GM23338 (cell line): Measurements from ENCODE around the gene IGSF11. TPM values are rescaled to one million over a fixed set of nuclear protein-coding genes. Genes with fewer than 3 reads are reported as not detected.

Experiments
- ATAC-seq: fragments of 200-7000 bp; cut with Tn5 transposase; 3 replicates; pipeline ENCODE4 v1.9.1; 2020
- DNase-seq: peaks from one replicate; pipeline ENCODE4 v3.0.0-alpha.2; 2015; ENCODE audit warnings: low spot score
- H2AFZ ChIP-seq: fragments of 200-600 bp; sonication (generic); 2 replicates; pipeline ENCODE4 v1.8.0; 2016; ENCODE audit warnings: antibody characterized with exemption, mild to moderate bottlenecking, moderate library complexity
- H3F3A ChIP-seq: fragments of 200-600 bp; sonication (generic); replicated peaks from 2 replicates; pipeline ENCODE4 v1.8.0; 2017; ENCODE audit warnings: antibody characterized with exemption, mixed run types, low read depth
- H3K27ac ChIP-seq: fragments of 200-600 bp; sonication (generic); 2 replicates; pipeline ENCODE4 v1.6.1; 2016; ENCODE audit warnings: low read depth
- H3K27me3 ChIP-seq: fragments of 200-600 bp; sonication (generic); 2 replicates; pipeline ENCODE4 v1.8.0; 2016; ENCODE audit warnings: mild to moderate bottlenecking, mixed run types, moderate library complexity; ENCODE audit not compliant: insufficient read depth
- H3K36me3 ChIP-seq: fragments of 200-600 bp; sonication (generic); 2 replicates; pipeline ENCODE4 v1.8.0; 2016; ENCODE audit warnings: mild to moderate bottlenecking; ENCODE audit not compliant: insufficient read depth
- H3K4me1 ChIP-seq: fragments of 200-600 bp; sonication (generic); 2 replicates; pipeline ENCODE4 v1.8.0; 2016; ENCODE audit warnings: mild to moderate bottlenecking, moderate library complexity; ENCODE audit not compliant: insufficient read depth
- H3K4me2 ChIP-seq: fragments of 200-600 bp; sonication (generic); 2 replicates; pipeline ENCODE4 v1.7.1; 2017; ENCODE audit warnings: mixed run types
- H3K4me3 ChIP-seq: fragments of 200-600 bp; sonication (generic); 2 replicates; pipeline ENCODE4 v1.6.1; 2016; ENCODE audit warnings: mixed run types
- H3K79me2 ChIP-seq: fragments of 200-600 bp; sonication (generic); replicated peaks from 2 replicates; pipeline ENCODE4 v1.8.0; 2017; ENCODE audit warnings: mild to moderate bottlenecking; ENCODE audit not compliant: insufficient read depth
- H3K9me2 ChIP-seq: fragments of 200-600 bp; sonication (generic); 2 replicates; pipeline ENCODE4 v1.8.0; 2017; ENCODE audit not compliant: insufficient read depth
- H4K20me1 ChIP-seq: fragments of 200-600 bp; sonication (generic); replicated peaks from 2 replicates; pipeline ENCODE4 v1.8.0; 2017; ENCODE audit warnings: mild to moderate bottlenecking; ENCODE audit not compliant: insufficient read depth
- H3K27ac Mint-ChIP-seq: 2 replicates; pipeline ENCODE4 v1.8.0; 2020; ENCODE audit warnings: inconsistent platforms, mild to moderate bottlenecking, moderate library complexity, mixed read lengths
- H3K27me3 Mint-ChIP-seq: 3 replicates; pipeline ENCODE4 v1.8.0; 2022; ENCODE audit warnings: low read depth, mild to moderate bottlenecking, moderate library complexity, mixed read lengths, inconsistent platforms; ENCODE audit not compliant: insufficient read depth, poor library complexity
- H3K36me3 Mint-ChIP-seq: 3 replicates; pipeline ENCODE4 v1.8.0; 2021; ENCODE audit warnings: low read depth, mild to moderate bottlenecking, inconsistent platforms, moderate library complexity, mixed read lengths
- H3K4me1 Mint-ChIP-seq: 3 replicates; pipeline ENCODE4 v1.8.0; 2020; ENCODE audit warnings: mild to moderate bottlenecking, inconsistent platforms, mixed read lengths
- H3K4me3 Mint-ChIP-seq: 3 replicates; pipeline ENCODE4 v1.8.0; 2021; ENCODE audit warnings: moderate library complexity, mild to moderate bottlenecking, inconsistent platforms, mixed read lengths
- H3K9me3 Mint-ChIP-seq: 3 replicates; pipeline ENCODE4 v1.8.0; 2020; ENCODE audit warnings: moderate library complexity, mild to moderate bottlenecking, inconsistent platforms, mixed read lengths
- ZNF114 ChIP-seq: fragments of 250-450 bp; sonication (Bioruptor Pico); IDR thresholded peaks from 2 replicates; pipeline ENCODE4 v1.5.0; 2020; ENCODE audit warnings: mild to moderate bottlenecking, moderate library complexity
- polyA plus RNA-seq: library from polyadenylated mRNA; unstranded; fragments of >200 nt; fragmentation: Nextera tagmentation; extraction: Ambion mirVana; gene quantifications from 2 replicates; pipeline ENCODE4 v1.2.1, GENCODE V29; 2016
- total RNA-seq: library from RNA; depleted of rRNA; stranded (reverse); fragments of >200 nt; shearing (Covaris generic); gene quantifications from 2 replicates; pipeline ENCODE4 v1.2.3, GENCODE V29; 2014
- TF ChIP-seq, protein P1 (sequence below), 2 experiments: fragments of 200-600 bp in 1 of 2; sonication (generic) in 1 of 2; conservative IDR thresholded peaks; 2 replicates each; pipeline versions ENCODE4 v1.5.1 to v1.6.1; 2016 to 2017; ENCODE audit warnings: antibody characterized with exemption in 2 of 2, low read depth in 2 of 2, mild to moderate bottlenecking in 2 of 2, moderate library complexity in 1 of 2
- TF ChIP-seq, protein P2 (sequence below): fragments of 250-450 bp; sonication (Bioruptor Pico); IDR thresholded peaks from 2 replicates; pipeline ENCODE4 v1.5.0; 2020; ENCODE audit warnings: mild to moderate bottlenecking, moderate library complexity

IGSF11 gene
- total and polyA plus RNA-seq, 2 experiments from 2014 or later = 0.68 to 1.8 TPM

DNA sequence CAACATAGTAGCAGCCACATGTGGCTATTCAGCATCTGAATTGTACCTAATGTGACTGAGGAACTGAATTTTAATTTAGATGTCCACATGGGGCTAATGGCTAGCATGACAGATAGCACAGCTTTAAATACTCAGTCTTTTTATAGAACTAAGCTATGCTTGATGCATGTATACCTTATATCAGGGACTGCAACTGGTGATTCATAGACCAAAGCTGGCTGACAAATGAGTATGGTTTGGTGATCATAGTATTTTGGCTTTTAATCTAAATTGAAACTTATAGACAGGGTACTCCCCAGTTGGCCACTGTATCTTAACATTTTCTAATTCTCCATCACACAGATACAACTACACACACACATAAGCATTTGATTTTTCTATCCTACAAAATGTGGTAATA is 83.6 kb downstream of the IGSF11 start:
- ATAC-seq (no peak), DNase-seq (no peak)
- Histone ChIP-seq H3K4me3 (no peak overlapping the region), H3K9me2 (no peaks in the 10 kb centered on the region), H4K20me1 (no peaks in the 10 kb centered on the region), H3K79me2 (no peaks in the 10 kb centered on the region), H3K27me3 (no peaks in the 10 kb centered on the region), H3K4me1 (no peaks in the 10 kb centered on the region), H3K36me3 (no peaks in the 10 kb centered on the region), H3K27ac (no peak overlapping the region), H2AFZ (no peak overlapping the region), H3K4me2 (no peak overlapping the region), H3F3A (no peaks in the 10 kb centered on the region)
- H3K36me3 Mint-ChIP-seq = peaks cover 7% of the 10 kb centered on the region; the same call in 2 of the 3 replicates
- peaks cover 5% of the 10 kb centered on the region; the same call in 2 of the 3 replicates for H3K4me1 Mint-ChIP-seq
- no peaks in the 10 kb centered on the region for H3K27me3 Mint-ChIP-seq
- no peak overlapping the region for H3K27ac Mint-ChIP-seq
- TF ChIP-seq, protein P1, sequence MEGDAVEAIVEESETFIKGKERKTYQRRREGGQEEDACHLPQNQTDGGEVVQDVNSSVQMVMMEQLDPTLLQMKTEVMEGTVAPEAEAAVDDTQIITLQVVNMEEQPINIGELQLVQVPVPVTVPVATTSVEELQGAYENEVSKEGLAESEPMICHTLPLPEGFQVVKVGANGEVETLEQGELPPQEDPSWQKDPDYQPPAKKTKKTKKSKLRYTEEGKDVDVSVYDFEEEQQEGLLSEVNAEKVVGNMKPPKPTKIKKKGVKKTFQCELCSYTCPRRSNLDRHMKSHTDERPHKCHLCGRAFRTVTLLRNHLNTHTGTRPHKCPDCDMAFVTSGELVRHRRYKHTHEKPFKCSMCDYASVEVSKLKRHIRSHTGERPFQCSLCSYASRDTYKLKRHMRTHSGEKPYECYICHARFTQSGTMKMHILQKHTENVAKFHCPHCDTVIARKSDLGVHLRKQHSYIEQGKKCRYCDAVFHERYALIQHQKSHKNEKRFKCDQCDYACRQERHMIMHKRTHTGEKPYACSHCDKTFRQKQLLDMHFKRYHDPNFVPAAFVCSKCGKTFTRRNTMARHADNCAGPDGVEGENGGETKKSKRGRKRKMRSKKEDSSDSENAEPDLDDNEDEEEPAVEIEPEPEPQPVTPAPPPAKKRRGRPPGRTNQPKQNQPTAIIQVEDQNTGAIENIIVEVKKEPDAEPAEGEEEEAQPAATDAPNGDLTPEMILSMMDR (conservative IDR thresholded peaks at IDR 0.05; ENCODE audit: low read depth in 2 of 2) = no peak
- TF ChIP-seq, protein P2, sequence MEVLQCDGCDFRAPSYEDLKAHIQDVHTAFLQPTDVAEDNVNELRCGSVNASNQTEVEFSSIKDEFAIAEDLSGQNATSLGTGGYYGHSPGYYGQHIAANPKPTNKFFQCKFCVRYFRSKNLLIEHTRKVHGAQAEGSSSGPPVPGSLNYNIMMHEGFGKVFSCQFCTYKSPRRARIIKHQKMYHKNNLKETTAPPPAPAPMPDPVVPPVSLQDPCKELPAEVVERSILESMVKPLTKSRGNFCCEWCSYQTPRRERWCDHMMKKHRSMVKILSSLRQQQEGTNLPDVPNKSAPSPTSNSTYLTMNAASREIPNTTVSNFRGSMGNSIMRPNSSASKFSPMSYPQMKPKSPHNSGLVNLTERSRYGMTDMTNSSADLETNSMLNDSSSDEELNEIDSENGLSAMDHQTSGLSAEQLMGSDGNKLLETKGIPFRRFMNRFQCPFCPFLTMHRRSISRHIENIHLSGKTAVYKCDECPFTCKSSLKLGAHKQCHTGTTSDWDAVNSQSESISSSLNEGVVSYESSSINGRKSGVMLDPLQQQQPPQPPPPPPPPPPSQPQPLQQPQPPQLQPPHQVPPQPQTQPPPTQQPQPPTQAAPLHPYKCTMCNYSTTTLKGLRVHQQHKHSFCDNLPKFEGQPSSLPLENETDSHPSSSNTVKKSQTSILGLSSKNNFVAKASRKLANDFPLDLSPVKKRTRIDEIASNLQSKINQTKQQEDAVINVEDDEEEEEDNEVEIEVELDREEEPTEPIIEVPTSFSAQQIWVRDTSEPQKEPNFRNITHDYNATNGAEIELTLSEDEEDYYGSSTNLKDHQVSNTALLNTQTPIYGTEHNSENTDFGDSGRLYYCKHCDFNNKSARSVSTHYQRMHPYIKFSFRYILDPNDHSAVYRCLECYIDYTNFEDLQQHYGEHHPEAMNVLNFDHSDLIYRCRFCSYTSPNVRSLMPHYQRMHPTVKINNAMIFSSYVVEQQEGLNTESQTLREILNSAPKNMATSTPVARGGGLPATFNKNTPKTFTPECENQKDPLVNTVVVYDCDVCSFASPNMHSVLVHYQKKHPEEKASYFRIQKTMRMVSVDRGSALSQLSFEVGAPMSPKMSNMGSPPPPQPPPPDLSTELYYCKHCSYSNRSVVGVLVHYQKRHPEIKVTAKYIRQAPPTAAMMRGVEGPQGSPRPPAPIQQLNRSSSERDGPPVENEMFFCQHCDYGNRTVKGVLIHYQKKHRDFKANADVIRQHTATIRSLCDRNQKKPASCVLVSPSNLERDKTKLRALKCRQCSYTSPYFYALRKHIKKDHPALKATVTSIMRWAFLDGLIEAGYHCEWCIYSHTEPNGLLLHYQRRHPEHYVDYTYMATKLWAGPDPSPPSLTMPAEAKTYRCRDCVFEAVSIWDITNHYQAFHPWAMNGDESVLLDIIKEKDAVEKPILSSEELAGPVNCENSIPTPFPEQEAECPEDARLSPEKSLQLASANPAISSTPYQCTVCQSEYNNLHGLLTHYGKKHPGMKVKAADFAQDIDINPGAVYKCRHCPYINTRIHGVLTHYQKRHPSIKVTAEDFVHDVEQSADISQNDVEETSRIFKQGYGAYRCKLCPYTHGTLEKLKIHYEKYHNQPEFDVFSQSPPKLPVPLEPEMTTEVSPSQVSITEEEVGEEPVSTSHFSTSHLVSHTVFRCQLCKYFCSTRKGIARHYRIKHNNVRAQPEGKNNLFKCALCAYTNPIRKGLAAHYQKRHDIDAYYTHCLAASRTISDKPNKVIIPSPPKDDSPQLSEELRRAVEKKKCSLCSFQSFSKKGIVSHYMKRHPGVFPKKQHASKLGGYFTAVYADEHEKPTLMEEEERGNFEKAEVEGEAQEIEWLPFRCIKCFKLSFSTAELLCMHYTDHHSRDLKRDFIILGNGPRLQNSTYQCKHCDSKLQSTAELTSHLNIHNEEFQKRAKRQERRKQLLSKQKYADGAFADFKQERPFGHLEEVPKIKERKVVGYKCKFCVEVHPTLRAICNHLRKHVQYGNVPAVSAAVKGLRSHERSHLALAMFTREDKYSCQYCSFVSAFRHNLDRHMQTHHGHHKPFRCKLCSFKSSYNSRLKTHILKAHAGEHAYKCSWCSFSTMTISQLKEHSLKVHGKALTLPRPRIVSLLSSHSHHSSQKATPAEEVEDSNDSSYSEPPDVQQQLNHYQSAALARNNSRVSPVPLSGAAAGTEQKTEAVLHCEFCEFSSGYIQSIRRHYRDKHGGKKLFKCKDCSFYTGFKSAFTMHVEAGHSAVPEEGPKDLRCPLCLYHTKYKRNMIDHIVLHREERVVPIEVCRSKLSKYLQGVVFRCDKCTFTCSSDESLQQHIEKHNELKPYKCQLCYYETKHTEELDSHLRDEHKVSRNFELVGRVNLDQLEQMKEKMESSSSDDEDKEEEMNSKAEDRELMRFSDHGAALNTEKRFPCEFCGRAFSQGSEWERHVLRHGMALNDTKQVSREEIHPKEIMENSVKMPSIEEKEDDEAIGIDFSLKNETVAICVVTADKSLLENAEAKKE (CRISPR knock-in tag) = no peak
- TF ChIP-seq ZNF114 = no peak
- no peak overlapping the region for H3K4me3 Mint-ChIP-seq
- H3K9me3 Mint-ChIP-seq = peaks cover 16% of the 10 kb centered on the region
